Upper lobe of right lung (tissue), 1 donor: Measurements from ENCODE around the gene SLC12A6. TPM values are rescaled to one million over a fixed set of nuclear protein-coding genes. Genes with fewer than 3 reads are reported as not detected.
A peak's percentile ranks its signal among the peaks of the same experiment; 100 is the strongest.

Experiments used
- ATAC-seq: fragments of 200-7000 bp; cut with Tn5 transposase; one replicate; pipeline ENCODE4 v1.9.1; 2020; ENCODE audit warnings: mild to moderate bottlenecking, moderate library complexity
- DNase-seq: peaks from one replicate; pipeline ENCODE4 v3.0.0-alpha.2; 2020
- H3K27ac ChIP-seq: fragments of 200-600 bp; one replicate; pipeline ENCODE4 v1.8.0; 2022
- H3K27me3 ChIP-seq: fragments of 200-600 bp; one replicate; pipeline ENCODE4 v1.8.0; 2022; ENCODE audit warnings: mild to moderate bottlenecking
- H3K36me3 ChIP-seq: fragments of 200-600 bp; one replicate; pipeline ENCODE4 v1.8.0; 2022
- H3K4me1 ChIP-seq: fragments of 200-600 bp; one replicate; pipeline ENCODE4 v1.8.0; 2022
- H3K4me3 ChIP-seq: fragments of 200-600 bp; one replicate; pipeline ENCODE4 v1.8.0; 2022; ENCODE audit warnings: mild to moderate bottlenecking
- H3K9me3 ChIP-seq: fragments of 200-600 bp; one replicate; pipeline ENCODE4 v1.8.0; 2022
- CTCF ChIP-seq: fragments of 200-600 bp; IDR thresholded peaks from one replicate; pipeline ENCODE4 v1.8.0; 2022; ENCODE audit warnings: antibody characterized with exemption
- intact Hi-C: fragments of 100-400 bp; cut with DNase I; formaldehyde crosslinking; loops from one replicate; pipeline ENCODE4 v1.11.0; 2022
- total RNA-seq: library from RNA; stranded (reverse); fragmentation: NEBNext Ultra II Directional; extraction: Animal tissue kit (Norgen Biotek cat#: 25700); gene quantifications from one replicate; pipeline ENCODE4 v1.2.1, GENCODE V29; 2021
- donor health status: DM: no; HTN: yes; CAD: no; lungs with severe emphysema.

The SLC12A6 gene
- total RNA-seq, 1 donor from 2014 or later: 44.9 TPM

GRCh38 chr15:34233614-34234013, 104.0 kb downstream of the SLC12A6 start:
- Histone ChIP-seq H3K4me1 (no peaks in the 10 kb centered on the region), H3K27ac (no peak overlapping the region), H3K36me3 (peaks cover 85% of the 10 kb centered on the region), H3K27me3 (no peaks in the 10 kb centered on the region), H3K9me3 (no peaks in the 10 kb centered on the region), H3K4me3 (no peak overlapping the region)
- no peak for TF ChIP-seq CTCF
- no peak for DNase-seq
- ATAC-seq: peak; percentile 96
- intact Hi-C loops: loop anchor here (5.0 kb wide), 1 partner anchor 139 kb away; no protein-coding TSS in a partner anchor

- TF ChIP-seq CTCF: no peak
- ATAC-seq (peak; percentile 4), DNase-seq (no peak)
- intact Hi-C loops: no loop called here
- no peaks in the 10 kb centered on the region for H3K9me3 ChIP-seq
- H3K4me3 ChIP-seq: peak overlapping the region; percentile 74
- peaks cover 8% of the 10 kb centered on the region for H3K4me1 ChIP-seq
- peaks cover 25% of the 10 kb centered on the region for H3K36me3 ChIP-seq
- peak overlapping the region; percentile 87 for H3K27ac ChIP-seq
- no peaks in the 10 kb centered on the region for H3K27me3 ChIP-seq
Observed at GRCh38 chr15:34223904-34224596, 113.5 kb downstream of the SLC12A6 start.

- Histone ChIP-seq H3K4me1 (no peaks in the 10 kb centered on the region), H3K9me3 (no peaks in the 10 kb centered on the region), H3K4me3 (no peak overlapping the region), H3K36me3 (no peaks in the 10 kb centered on the region), H3K27me3 (no peaks in the 10 kb centered on the region), H3K27ac (no peak overlapping the region)
- no peak for ATAC-seq
- intact Hi-C loops: loop anchor here (10.0 kb wide), 1 partner anchor 113 kb away; the partner anchor contains the start of genes EMC7 and PGBD4
- DNase-seq: no peak
- no peak for TF ChIP-seq CTCF
Observed at GRCh38 chr15:34217587-34218225, 119.9 kb downstream of the SLC12A6 start.

GRCh38 chr15:34216527-34217270, 120.9 kb downstream of the SLC12A6 start:
- no peaks in the 10 kb centered on the region for H3K27me3 ChIP-seq
- TF ChIP-seq CTCF: no peak
- no peaks in the 10 kb centered on the region for H3K4me1 ChIP-seq
- intact Hi-C loops: loop anchor here (10.0 kb wide), 1 partner anchor 112 kb away; the partner anchor contains the start of genes EMC7 and PGBD4
- no peak overlapping the region for H3K27ac ChIP-seq
- DNase-seq: no peak
- H3K9me3 ChIP-seq: no peaks in the 10 kb centered on the region
- no peak overlapping the region for H3K4me3 ChIP-seq
- no peak for ATAC-seq
- H3K36me3 ChIP-seq: no peaks in the 10 kb centered on the region

GRCh38 chr15:34214135-34214534, 123.4 kb downstream of the SLC12A6 start:
- Histone ChIP-seq H3K4me1 (no peaks in the 10 kb centered on the region), H3K4me3 (no peak overlapping the region), H3K27me3 (no peaks in the 10 kb centered on the region), H3K27ac (no peak overlapping the region), H3K9me3 (no peaks in the 10 kb centered on the region), H3K36me3 (no peaks in the 10 kb centered on the region)
- TF ChIP-seq CTCF: no peak
- intact Hi-C loops: loop anchor here (10.0 kb wide), 1 partner anchor 109 kb away; the partner anchor contains the start of genes EMC7 and PGBD4
- ATAC-seq (no peak), DNase-seq (no peak)
